GM19468 (cell line): Measurements from ENCODE around the gene MBIP.

Source experiments
- ATAC-seq: cut with Tn5 transposase; IDR thresholded peaks from one replicate; pipeline ENCODE4 v1.9.1; 2021; ENCODE audit warnings: mild to moderate bottlenecking, moderate library complexity, moderate number of reproducible peaks; ENCODE audit not compliant: unreplicated experiment; ENCODE audit errors: extremely low read depth

MBIP gene

DNA sequence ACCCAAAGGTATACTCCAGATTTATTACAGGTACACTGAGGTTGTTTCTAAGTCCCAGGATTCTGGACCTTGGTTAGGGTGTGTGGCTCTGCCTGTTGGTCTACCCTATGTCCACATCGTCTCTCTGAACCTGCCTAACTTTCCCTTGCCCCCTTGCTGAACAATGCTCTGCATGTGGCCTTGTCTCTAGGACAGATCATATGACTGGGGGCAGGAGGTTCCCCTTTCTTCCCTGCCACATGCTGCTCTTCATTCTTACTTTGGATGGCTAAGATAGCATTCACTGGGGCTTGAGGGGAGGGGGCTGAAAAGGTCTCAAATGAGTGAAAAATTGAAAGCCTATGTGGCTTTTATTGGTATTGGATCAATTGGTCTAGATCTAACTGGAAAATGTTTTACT is 49.2 kb downstream of the MBIP start:
- ATAC-seq, result no peak

DNA sequence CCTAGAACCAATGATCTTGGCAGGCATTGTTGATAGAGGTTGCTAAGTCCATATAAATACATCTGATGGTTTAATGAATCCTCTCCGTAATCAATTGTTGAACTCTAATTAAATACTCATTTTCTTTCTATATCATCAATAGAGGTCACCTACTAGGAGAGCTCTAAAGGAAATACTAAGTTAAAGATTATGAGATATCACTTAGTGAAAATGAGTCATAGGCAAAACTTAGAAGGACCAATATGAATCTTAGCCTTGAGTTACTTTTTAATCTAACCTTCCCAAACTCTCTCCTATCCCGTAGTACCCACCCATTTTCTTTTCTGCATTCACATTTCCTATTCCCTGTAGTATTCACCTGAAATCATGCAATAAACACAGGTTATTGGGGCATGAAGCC is 50.2 kb downstream of the MBIP start:
- no peak for ATAC-seq

DNA sequence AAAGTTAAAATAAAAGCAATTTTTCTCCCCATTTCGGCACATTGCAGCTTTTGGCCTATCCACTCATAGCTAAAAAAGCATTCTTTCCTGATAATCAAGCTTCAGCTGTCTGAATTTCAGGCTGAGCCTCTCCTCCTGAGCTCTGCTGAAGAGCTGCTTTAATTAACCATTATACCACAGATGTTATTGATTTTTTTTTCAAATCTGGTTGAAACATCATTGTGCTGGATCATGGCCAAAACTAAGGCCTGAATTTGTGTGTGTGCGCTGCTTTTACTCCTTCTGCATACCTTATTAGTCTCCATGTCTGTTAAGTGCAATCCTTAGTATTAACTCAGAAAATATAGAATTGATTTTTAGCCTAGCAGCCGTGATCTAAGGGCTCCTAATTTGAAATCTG is 52.3 kb downstream of the MBIP start:
- no peak for ATAC-seq

DNA sequence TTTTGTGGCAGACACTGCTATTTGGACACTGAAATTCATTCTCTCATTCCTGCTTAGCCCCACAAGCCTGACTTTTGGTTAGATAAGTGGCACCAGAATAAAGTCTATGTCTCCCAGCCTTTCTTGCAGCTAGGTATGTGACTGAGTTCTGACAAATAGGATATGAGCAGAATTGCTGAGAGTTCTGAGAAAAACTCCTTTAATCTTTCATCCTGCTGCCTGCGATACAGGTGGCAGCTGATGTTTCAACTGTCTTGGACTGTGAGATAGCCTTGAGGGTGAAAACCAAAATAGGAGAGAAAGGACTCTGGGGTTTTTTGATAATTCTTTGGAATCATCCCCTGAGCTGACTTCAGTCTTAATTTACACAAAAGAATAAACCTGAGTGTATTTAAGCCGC is 55.8 kb downstream of the MBIP start:
- no peak for ATAC-seq

DNA sequence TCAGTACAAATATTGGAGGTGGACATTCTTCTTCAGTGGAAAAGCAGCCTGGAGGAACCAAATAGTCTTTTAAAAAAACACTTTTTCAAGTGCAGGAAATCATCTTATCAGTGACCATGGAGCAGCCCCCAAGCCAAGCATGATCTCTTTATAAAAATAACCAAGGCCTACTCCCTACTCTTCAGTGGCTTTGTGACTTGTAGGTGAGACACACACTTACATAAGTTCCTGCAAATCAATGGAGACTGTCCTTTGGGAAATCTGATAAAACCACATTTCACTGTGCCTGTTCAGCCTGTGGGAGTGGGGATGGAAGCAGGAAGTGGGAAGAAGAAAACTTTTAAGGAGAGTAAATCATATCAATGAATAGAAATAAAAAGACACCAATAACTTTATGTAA is 56.3 kb downstream of the MBIP start:
- ATAC-seq, result no peak

DNA sequence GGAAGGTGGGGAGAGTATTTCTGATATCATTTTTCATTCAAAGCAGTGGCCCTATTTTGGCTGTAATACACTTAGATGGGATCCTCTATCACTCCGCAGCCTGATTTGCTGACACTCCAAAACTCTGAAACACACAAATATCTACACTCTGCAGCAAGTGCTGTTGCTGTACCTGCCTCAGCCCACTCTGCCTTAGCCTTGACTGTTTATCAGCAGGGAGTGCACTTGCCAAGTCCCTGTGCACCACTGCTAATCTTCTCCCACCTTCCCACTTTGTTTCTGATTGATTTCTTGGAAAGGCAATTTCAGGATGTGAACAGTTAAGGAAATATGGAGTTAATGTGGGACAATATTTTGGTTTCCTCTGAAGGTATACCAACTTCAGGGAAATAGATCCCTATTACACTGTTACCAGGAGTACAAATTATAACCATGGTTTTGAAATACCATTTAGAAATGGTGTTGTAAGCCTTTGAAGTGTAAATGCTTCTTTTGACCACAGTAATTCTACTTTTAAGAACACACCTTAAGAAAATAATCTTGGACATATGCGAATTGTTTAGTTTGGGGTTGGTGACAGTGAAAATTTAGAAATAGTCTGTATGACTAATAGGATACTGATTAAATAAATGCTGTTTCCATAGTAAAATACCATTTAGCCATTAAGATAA is 59.3 kb downstream of the MBIP start:
- no peak for ATAC-seq

DNA sequence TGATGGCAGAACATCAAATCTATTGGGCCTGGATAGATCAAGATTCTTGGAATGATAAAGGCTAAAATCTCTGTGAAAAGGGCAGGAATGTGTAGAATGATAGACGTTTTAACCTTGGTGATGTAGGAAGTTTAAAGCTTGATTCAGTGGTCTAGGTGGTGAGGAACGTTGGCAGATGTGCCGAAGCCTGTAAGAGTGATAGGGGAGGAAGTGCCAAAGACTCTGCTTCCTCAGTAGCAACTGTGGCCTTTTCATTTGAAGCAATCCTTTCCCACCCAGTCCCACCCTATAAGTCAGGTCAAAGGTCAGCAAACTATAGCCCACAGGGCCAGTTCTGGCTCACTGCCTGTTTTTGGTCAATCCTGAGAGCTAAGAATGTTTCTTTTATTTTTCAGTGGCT is 62.2 kb downstream of the MBIP start:
- no peak for ATAC-seq

DNA sequence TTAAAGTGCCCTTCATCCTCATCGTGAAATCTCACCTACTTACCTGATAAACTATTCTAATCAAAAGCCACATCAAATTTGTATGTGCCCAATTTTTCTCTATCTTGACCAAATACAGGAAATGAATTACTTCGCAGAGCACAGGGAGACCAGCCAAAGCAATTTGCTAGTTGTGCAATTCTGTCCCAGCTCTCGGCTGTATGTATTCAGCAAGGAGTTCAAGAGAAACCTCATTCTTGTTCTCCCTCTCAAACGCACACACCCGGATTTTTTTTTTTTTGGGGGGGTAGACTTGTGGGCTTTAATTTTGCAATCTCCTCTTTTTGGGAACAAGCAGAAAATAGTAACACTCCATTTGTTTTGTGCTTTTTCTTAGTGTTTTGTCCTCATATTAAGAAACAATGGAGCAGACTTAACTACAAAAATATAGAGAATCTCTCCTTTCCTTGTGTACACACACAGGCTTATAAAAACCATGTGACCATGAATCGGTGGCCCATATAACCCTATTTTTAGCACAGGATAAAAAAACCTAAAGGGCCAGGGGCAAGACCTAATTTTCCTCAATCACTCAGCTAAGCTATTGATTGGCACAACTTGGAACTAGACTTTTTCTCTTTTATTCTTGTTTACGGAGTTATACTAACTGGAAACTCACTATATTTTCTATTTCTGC is 64.2 kb downstream of the MBIP start:
- ATAC-seq, result no peak

DNA sequence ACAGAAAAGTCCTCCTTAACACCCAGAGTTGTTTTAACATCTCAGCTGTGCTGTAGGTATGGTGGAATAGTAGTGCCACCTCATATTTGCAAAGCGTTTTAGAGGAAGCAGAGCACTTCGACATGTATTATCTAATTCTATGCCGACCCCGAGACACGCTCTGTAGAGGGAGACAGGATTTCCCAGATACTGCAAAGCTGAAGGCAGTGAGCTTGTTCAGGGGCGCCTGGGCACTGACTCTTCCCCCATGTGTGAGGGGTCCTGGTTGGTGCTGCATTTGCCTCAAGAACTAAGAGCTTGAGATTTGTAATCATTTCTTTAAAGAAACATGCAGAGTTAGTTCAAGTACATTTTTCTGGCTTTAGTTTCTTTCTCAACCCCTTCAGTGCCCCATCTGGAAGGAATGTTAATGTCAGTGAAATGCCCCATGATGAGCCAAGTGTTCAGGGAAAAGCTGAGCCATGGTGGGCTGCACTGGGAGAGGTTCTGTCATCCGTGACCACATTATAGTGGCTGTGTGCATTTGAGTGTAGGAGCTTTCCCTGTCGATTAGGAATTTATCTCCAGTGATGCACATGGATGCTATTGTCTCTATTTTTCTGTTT is 66.3 kb downstream of the MBIP start:
- ATAC-seq, result no peak
